HepG2 (cell line): ENCODE results near the gene FOXK2. TPM values are rescaled to one million over a fixed set of nuclear protein-coding genes. Genes with fewer than 3 reads are reported as not detected.

Source experiments
- ARID3A ChIP-seq: IDR thresholded peaks from 2 replicates; pipeline ENCODE4 v1.6.1; 2012; ENCODE audit warnings: low read depth, low read length, improper control_type of control experiment
- ARID4A ChIP-seq: sonication (generic); formaldehyde crosslinking; IDR thresholded peaks from 2 replicates; pipeline ENCODE4 v1.5.0; 2020; ENCODE audit warnings: mild to moderate bottlenecking, missing genetic modification reagents, borderline replicate concordance
- ARNTL ChIP-seq: sonication (generic); formaldehyde crosslinking; IDR thresholded peaks from 2 replicates; pipeline ENCODE4 v1.4.0; 2020; ENCODE audit warnings: mild to moderate bottlenecking, missing genetic modification reagents
- ATF3 ChIP-seq: sonication (generic); formaldehyde crosslinking; IDR thresholded peaks from 2 replicates; pipeline ENCODE4 v1.4.0; 2020; ENCODE audit warnings: missing genetic modification reagents
- CBX5 ChIP-seq: sonication (generic); formaldehyde crosslinking; IDR thresholded peaks from 2 replicates; pipeline ENCODE4 v1.4.0; 2020; ENCODE audit warnings: missing genetic modification reagents, borderline replicate concordance
- EHMT2 ChIP-seq: fragments of 200-600 bp; sonication (generic); IDR thresholded peaks from 2 replicates; pipeline ENCODE4 v1.7.0; 2017; ENCODE audit warnings: antibody characterized with exemption, low read depth, low read length, borderline replicate concordance
- GFI1 ChIP-seq: sonication (generic); formaldehyde crosslinking; IDR thresholded peaks from 2 replicates; pipeline ENCODE4 v1.5.0; 2020; ENCODE audit warnings: missing genetic modification reagents, mild to moderate bottlenecking, borderline replicate concordance
- HDAC2 ChIP-seq: sonication (generic); formaldehyde crosslinking; IDR thresholded peaks from 2 replicates; pipeline ENCODE4 v1.4.0; 2020; ENCODE audit warnings: missing genetic modification reagents
- HES4 ChIP-seq: sonication (generic); formaldehyde crosslinking; IDR thresholded peaks from 2 replicates; pipeline ENCODE4 v1.9.0; 2021; ENCODE audit warnings: mild to moderate bottlenecking, missing genetic modification reagents, borderline replicate concordance
- HNF1A ChIP-seq, 2 experiments: sonication (generic) in 1 of 2; formaldehyde crosslinking in 1 of 2; IDR thresholded peaks; 2 replicates each; pipeline versions ENCODE4 v1.4.0 to v1.6.1; 2016 to 2020; ENCODE audit warnings: borderline replicate concordance in 1 of 2, low read depth in 1 of 2, mild to moderate bottlenecking in 1 of 2, missing genetic modification reagents in 1 of 2
- NFATC3 ChIP-seq: sonication (generic); formaldehyde crosslinking; IDR thresholded peaks from 2 replicates; pipeline ENCODE4 v1.5.1; 2020; ENCODE audit warnings: mild to moderate bottlenecking, missing genetic modification reagents
- NFYB ChIP-seq: sonication (generic); formaldehyde crosslinking; IDR thresholded peaks from 2 replicates; pipeline ENCODE4 v1.4.0; 2020; ENCODE audit warnings: missing genetic modification reagents
- RBM39 ChIP-seq: fragments of 200-400 bp; formaldehyde crosslinking; IDR thresholded peaks from one replicate; pipeline ENCODE4 v1.6.1; 2018; ENCODE audit warnings: antibody characterized with exemption, mild to moderate bottlenecking, low read depth, low read length; ENCODE audit not compliant: poor library complexity, severe bottlenecking
- RFXANK ChIP-seq: IDR thresholded peaks from 2 replicates; pipeline ENCODE4 v1.6.1; 2016
- ZBTB8A ChIP-seq: sonication (generic); formaldehyde crosslinking; IDR thresholded peaks from 2 replicates; pipeline ENCODE4 v1.4.0; 2020; ENCODE audit warnings: mild to moderate bottlenecking, low read depth, missing genetic modification reagents, borderline replicate concordance
- ZFP1 ChIP-seq: IDR thresholded peaks from 2 replicates; pipeline ENCODE4 v1.6.1; 2016
- ZFYVE20 ChIP-seq: sonication (generic); formaldehyde crosslinking; IDR thresholded peaks from 2 replicates; pipeline ENCODE4 v1.8.0; 2023; ENCODE audit warnings: low read depth, mild to moderate bottlenecking, moderate library complexity, missing genetic modification reagents, borderline replicate concordance
- ZNF124 ChIP-seq: sonication (generic); formaldehyde crosslinking; IDR thresholded peaks from 2 replicates; pipeline ENCODE4 v1.4.0; 2020; ENCODE audit warnings: missing genetic modification reagents
- ZNF224 ChIP-seq: sonication (generic); formaldehyde crosslinking; IDR thresholded peaks from 2 replicates; pipeline ENCODE4 v1.5.0; 2020; ENCODE audit warnings: mild to moderate bottlenecking, missing genetic modification reagents
- polyA plus RNA-seq, 8 experiments: library from polyadenylated mRNA; depleted of rRNA in 3 of 8; stranded (reverse) in 7 of 8; unstranded in 1 of 8; fragments of >200 nt; fragmentation: Illumina TruSeq in 4 of 8; extraction: Trizol in 4 of 8; gene quantifications; 2 replicates each; pipeline versions ENCODE4 v1.2.1 to v1.2.3, GENCODE V29; 2011 to 2016; ENCODE audit warnings: low read depth in 4 of 8, missing spikeins in 1 of 8, mixed read lengths in 1 of 8; ENCODE audit not compliant: insufficient read depth in 1 of 8
- total RNA-seq, 5 experiments: library from RNA; depleted of rRNA; stranded (reverse); fragments of >200 nt; fragmentation: Illumina TruSeq; extraction: Trizol; gene quantifications; 2 replicates each; pipeline ENCODE4 v1.2.3, GENCODE V29; 2016; ENCODE audit warnings: low read depth in 1 of 5

Gene FOXK2
- total and polyA plus RNA-seq, 2 of the 13 experiments (the other 11 are each of a cell fraction or from before 2014, with no cell fraction given): 67.1 to 67.2 TPM

GRCh38 chr17:82648165-82648668, 128.7 kb downstream of the FOXK2 start, which contains the start of gene WDR45B (continued):
- TF ChIP-seq ARID4A (CRISPR knock-in tag) (peak; percentile 98), ZNF124 (CRISPR knock-in tag) (peak; percentile 86), ZFP1 (CRISPR knock-in tag) (peak; percentile 24; the same call in 1 of the 2 replicates), ZFYVE20 (CRISPR knock-in tag) (peak; percentile 86), ZBTB8A (CRISPR knock-in tag) (no peak), HDAC2 (CRISPR knock-in tag) (peak; percentile 87), HNF1A (IDR thresholded peaks at IDR 0.05; ENCODE audit: low read depth) (no peak), HNF1A (CRISPR knock-in tag; IDR thresholded peaks at IDR 0.05; ENCODE audit: borderline replicate concordance) (peak; percentile 28; the same call in 1 of the 2 replicates), GFI1 (CRISPR knock-in tag) (no peak), ARNTL (CRISPR knock-in tag) (0 out of 2 replicates have a peak, but pooled peaks have one; percentile 46), CBX5 (peak; percentile 53; the same call in 1 of the 2 replicates), ZNF224 (CRISPR knock-in tag) (no peak; the same call in 1 of the 2 replicates), NFATC3 (CRISPR knock-in tag) (no peak), ATF3 (CRISPR knock-in tag) (peak; percentile 62; the same call in 1 of the 2 replicates), EHMT2 (no peak), RFXANK (CRISPR knock-in tag) (no peak), HES4 (CRISPR knock-in tag) (peak; percentile 92), RBM39 (peak; percentile 46), ARID3A (no peak), NFYB (CRISPR knock-in tag) (peak; percentile 35)
